Nephron (organoid): Measurements from ENCODE around the gene MFSD12.
"Not testable (repeated sequence)": the region's sequence is repeated elsewhere in the genome, so short reads cannot be mapped to it uniquely, and the experiment has no call there.

Experiments
- H3K27ac Mint-ChIP-seq, 3 experiments: 2 replicates each; pipeline ENCODE4 v1.8.0; 2020; ENCODE audit warnings: mixed read lengths in 3 of 3, mild to moderate bottlenecking in 2 of 3, moderate library complexity in 1 of 3
- H3K27me3 Mint-ChIP-seq: 2 replicates; pipeline ENCODE4 v1.8.0; 2021; ENCODE audit warnings: low read depth, mild to moderate bottlenecking, moderate library complexity, mixed read lengths
- H3K36me3 Mint-ChIP-seq: 2 replicates; pipeline ENCODE4 v1.8.0; 2020; ENCODE audit warnings: low read depth, mixed read lengths
- H3K4me1 Mint-ChIP-seq: 2 replicates; pipeline ENCODE4 v1.8.0; 2020; ENCODE audit warnings: mixed read lengths
- H3K4me3 Mint-ChIP-seq, 3 experiments: 2 replicates each; pipeline ENCODE4 v1.8.0; 2020; ENCODE audit warnings: mild to moderate bottlenecking in 3 of 3, mixed read lengths in 3 of 3, moderate library complexity in 2 of 3
- H3K9me3 Mint-ChIP-seq: 2 replicates; pipeline ENCODE4 v1.8.0; 2020; ENCODE audit warnings: mixed read lengths
- TF ChIP-seq, protein P1 (sequence below), 3 experiments: fragments of 200-600 bp; sonication (generic); IDR thresholded peaks; one replicate each; pipeline ENCODE4 v1.5.0; 2021; ENCODE audit warnings: antibody characterized with exemption in 3 of 3; ENCODE audit not compliant: unreplicated experiment in 3 of 3

The MFSD12 gene

DNA sequence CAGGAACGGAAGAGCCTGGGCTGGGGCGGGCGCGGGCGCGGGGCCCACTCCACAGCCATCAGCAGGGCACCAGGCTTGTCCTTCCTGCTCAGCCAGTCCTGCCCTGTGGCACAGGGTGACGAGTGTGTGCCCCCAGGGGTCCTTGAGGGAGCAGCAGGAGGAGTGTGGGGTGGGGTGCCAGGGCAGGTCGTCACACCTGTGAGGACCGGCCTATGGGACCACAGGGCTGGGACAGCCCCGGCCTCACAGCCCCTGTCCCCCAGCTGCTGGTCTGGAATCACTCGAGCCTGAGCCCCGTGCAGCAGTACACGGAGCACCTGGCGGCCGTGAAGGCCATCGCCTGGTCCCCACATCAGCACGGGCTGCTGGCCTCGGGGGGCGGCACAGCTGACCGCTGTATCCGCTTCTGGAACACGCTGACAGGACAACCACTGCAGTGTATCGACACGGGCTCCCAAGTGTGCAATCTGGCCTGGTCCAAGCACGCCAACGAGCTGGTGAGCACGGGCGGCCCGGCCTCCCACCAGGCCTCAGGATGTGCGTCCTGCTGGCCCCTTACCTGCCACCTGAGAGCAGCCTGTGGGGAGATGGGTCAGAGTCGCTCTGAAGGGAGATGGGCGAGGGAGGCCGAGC is 25.1 kb downstream of the MFSD12 start:
- no peaks in the 10 kb centered on the region for H3K27me3 Mint-ChIP-seq
- no peaks in the 10 kb centered on the region for H3K9me3 Mint-ChIP-seq
- H3K27ac Mint-ChIP-seq: no peak overlapping the region
- no peak overlapping the region for H3K4me3 Mint-ChIP-seq
- H3K4me1 Mint-ChIP-seq: no peaks in the 10 kb centered on the region
- TF ChIP-seq, protein P1, sequence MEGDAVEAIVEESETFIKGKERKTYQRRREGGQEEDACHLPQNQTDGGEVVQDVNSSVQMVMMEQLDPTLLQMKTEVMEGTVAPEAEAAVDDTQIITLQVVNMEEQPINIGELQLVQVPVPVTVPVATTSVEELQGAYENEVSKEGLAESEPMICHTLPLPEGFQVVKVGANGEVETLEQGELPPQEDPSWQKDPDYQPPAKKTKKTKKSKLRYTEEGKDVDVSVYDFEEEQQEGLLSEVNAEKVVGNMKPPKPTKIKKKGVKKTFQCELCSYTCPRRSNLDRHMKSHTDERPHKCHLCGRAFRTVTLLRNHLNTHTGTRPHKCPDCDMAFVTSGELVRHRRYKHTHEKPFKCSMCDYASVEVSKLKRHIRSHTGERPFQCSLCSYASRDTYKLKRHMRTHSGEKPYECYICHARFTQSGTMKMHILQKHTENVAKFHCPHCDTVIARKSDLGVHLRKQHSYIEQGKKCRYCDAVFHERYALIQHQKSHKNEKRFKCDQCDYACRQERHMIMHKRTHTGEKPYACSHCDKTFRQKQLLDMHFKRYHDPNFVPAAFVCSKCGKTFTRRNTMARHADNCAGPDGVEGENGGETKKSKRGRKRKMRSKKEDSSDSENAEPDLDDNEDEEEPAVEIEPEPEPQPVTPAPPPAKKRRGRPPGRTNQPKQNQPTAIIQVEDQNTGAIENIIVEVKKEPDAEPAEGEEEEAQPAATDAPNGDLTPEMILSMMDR (IDR thresholded peaks at IDR 0.05; ENCODE audit: unreplicated experiment in 3 of 3): no peak
- H3K36me3 Mint-ChIP-seq: peaks cover 22% of the 10 kb centered on the region

DNA sequence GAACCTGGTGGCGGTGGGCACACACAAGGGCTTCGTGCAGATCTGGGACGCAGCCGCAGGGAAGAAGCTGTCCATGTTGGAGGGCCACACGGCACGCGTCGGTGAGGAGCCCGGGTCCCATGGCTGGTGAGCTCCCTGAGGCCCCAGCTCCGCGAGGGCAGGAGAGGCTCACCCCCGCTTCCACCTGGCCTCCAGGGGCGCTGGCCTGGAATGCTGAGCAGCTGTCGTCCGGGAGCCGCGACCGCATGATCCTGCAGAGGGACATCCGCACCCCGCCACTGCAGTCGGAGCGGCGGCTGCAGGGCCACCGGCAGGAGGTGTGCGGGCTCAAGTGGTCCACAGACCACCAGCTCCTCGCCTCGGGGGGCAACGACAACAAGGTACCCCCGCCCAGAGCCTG is 25.7 kb downstream of the MFSD12 start:
- no peak overlapping the region for H3K4me3 Mint-ChIP-seq
- no peaks in the 10 kb centered on the region for H3K4me1 Mint-ChIP-seq
- TF ChIP-seq, protein P1 (IDR thresholded peaks at IDR 0.05; ENCODE audit: unreplicated experiment in 3 of 3): no peak
- H3K27ac Mint-ChIP-seq: no peak overlapping the region
- H3K27me3 Mint-ChIP-seq: no peaks in the 10 kb centered on the region
- no peaks in the 10 kb centered on the region for H3K9me3 Mint-ChIP-seq
- H3K36me3 Mint-ChIP-seq: peaks cover 26% of the 10 kb centered on the region

DNA sequence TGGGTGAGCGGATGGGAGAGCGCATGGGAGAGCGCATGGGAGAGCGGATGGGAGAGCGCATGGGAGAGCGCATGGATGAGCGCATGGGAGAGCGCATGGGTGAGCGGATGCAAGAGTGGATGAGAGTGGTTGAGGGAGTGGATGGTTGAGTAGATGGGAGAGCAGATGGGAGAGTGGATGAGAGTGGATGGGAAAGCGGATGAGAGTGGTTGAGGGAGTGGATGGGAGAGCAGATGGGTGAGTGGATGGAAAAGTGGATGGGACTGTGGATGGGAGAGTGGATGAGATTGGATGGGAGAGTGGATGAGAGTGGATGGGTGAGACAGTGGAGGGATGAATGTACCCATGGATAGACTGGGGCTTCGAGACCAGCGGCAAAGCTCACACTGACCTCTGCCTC is 27.0 kb downstream of the MFSD12 start:
- Mint-ChIP-seq H3K4me1 (no peaks in the 10 kb centered on the region), H3K9me3 (no peaks in the 10 kb centered on the region), H3K4me3 (no peak overlapping the region), H3K27ac (no peak overlapping the region), H3K36me3 (peaks cover 26% of the 10 kb centered on the region), H3K27me3 (no peaks in the 10 kb centered on the region)
- TF ChIP-seq, protein P1 (IDR thresholded peaks at IDR 0.05; ENCODE audit: unreplicated experiment in 3 of 3): no peak

DNA sequence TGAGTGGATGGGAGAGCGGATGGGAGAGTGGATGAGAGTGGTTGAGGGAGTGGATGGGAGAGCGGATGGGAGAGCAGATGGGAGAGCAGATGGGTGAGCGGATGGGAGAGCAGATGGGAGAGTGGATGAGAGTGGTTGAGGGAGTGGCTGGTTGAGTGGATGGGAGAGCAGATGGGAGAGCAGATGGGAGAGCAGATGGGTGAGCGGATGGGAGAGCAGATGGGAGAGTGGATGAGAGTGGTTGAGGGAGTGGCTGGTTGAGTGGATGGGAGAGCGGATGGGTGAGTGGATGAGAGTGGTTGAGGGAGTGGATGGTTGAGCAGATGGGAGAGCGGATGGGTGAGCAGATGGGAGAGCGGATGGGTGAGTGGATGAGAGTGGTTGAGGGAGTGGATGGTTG is 28.1 kb downstream of the MFSD12 start:
- not testable (repeated sequence) for H3K27ac Mint-ChIP-seq, H3K4me3 Mint-ChIP-seq, H3K4me1 Mint-ChIP-seq, H3K9me3 Mint-ChIP-seq, H3K27me3 Mint-ChIP-seq
- peaks cover 21% of the 10 kb centered on the region for H3K36me3 Mint-ChIP-seq

DNA sequence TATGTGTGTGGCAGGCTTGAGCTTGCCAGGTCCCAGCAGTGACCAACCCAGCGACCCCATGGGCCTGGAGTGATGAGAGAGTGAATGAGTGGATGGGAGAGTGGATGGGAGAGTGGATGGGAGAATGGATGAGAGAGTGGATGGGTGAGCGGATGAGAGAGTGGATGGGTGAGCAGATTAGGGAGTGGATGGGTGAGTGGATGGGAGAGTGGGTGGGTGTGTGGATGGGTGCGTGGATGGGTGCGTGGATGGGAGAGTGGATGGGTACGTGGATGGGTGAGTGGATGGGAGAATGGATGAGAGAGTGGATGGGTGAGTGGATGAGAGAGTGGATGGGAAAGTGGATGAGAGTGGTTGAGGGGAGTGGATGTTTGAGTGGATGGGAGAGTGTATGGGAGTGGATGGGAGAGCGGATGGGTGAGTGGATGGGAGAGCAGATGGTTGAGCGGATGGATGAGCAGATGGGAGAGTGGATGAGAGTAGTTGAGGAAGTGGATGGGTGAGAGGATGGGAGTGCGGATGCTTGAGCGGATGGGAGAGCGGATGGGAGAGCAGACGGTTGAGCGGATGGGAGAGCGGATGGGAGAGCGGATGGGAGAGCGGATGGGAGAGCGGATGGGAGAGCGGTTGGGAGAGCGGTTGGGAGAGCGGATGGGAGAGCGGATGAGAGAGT is 28.7 kb downstream of the MFSD12 start:
- TF ChIP-seq, protein P1 (IDR thresholded peaks at IDR 0.05; ENCODE audit: unreplicated experiment in 3 of 3): no peak
- Mint-ChIP-seq H3K27ac (no peak overlapping the region), H3K9me3 (no peaks in the 10 kb centered on the region), H3K27me3 (no peaks in the 10 kb centered on the region), H3K4me1 (no peaks in the 10 kb centered on the region), H3K4me3 (no peak overlapping the region), H3K36me3 (peaks cover 19% of the 10 kb centered on the region)

DNA sequence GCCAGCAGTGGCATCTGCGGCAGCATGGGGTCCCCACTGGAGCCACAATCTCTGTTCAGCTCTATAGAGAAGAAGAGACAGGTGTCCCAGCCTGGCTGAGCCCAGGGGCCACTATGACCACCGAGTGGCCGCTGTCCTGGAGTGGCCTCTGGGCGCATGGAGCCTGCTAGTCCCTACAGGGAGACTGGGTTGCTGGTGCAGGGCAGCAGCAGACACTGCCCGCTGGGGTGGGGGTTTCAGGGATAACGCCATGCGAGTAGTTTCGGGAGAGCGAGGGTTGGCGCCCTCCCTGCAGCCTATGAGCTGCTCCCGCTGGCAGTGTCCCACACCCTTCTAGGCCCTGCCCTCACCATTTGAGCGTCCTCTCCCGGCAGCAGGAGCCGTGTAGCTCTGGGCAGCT is 29.3 kb downstream of the MFSD12 start:
- no peak overlapping the region for H3K4me3 Mint-ChIP-seq
- TF ChIP-seq, protein P1 (IDR thresholded peaks at IDR 0.05; ENCODE audit: unreplicated experiment in 3 of 3): no peak
- no peaks in the 10 kb centered on the region for H3K27me3 Mint-ChIP-seq
- no peaks in the 10 kb centered on the region for H3K4me1 Mint-ChIP-seq
- H3K9me3 Mint-ChIP-seq: no peaks in the 10 kb centered on the region
- peaks cover 13% of the 10 kb centered on the region for H3K36me3 Mint-ChIP-seq
- H3K27ac Mint-ChIP-seq: no peak overlapping the region
